Upper lobe of left lung (tissue), 4 donors: Measurements from ENCODE around the gene UBAC2.

ENCODE experiments used
- EP300 ChIP-seq, 4 donors: sonication (generic); formaldehyde crosslinking; IDR thresholded peaks; one replicate each; pipeline ENCODE4 v1.5.1; 2017; ENCODE audit warnings: antibody characterized with exemption in 4 of 4, control low read depth in 2 of 4
- POLR2A ChIP-seq, 4 donors: fragments of 450-650 bp; IDR thresholded peaks; one replicate each; pipeline ENCODE4 v1.5.1; 2016 to 2017; ENCODE audit warnings: antibody characterized with exemption in 4 of 4, mild to moderate bottlenecking in 2 of 4
- POLR2AphosphoS5 ChIP-seq, 2 donors: sonication (generic); formaldehyde crosslinking; IDR thresholded peaks; one replicate each; pipeline ENCODE4 v1.5.1; 2017; ENCODE audit warnings: antibody characterized with exemption in 2 of 2
- TF ChIP-seq, protein P1 (sequence below), 6 experiments: fragments of 450-650 bp in 4 of 6; fragments of 200-600 bp in 2 of 6; sonication (generic) in 2 of 6; IDR thresholded peaks; one replicate each; pipeline ENCODE4 v1.5.1; 2016 to 2019; ENCODE audit warnings: antibody characterized with exemption in 6 of 6

DNA sequence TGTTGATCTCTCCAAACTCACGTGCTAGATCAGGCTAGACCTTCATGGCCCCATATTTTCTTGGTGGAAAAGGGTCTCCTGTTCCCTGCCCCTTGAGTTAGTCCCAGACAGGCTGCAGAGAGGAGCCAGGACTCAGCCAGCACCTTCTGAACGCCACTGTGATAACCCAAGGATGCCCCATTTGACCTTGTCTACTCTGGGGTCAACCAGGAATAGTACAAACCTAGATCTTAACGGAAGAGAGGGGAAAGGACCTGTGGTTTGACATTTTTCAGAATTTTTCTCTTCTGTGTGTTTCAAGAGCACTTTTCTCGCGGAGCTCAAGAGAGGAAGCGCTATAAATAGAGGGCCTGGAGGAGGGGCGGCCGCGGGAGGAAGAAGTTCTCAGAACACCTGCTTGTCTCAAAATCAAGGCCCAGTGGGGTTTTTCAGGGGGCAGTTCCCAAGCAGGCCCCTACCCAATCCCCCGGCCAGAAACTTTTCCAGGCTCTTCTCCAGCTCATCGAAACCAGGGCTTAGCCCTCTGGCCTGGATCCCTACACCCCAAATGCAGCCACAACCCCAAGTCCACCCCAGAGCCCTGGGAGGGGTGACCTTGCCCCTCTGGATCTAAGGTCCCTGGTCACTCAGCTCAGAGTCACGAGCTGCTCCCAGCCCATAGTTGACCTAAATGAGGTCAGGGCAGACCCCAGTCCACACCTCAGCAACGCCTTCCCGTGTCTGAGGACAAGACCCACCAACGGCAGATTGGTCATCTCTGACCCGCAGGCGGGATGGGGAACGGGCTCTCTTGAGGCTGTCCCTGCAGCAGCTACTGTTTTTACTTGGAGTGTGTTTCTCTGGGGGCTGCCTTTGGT, 225.1 kb downstream of the UBAC2 start:
- TF ChIP-seq, protein P1, sequence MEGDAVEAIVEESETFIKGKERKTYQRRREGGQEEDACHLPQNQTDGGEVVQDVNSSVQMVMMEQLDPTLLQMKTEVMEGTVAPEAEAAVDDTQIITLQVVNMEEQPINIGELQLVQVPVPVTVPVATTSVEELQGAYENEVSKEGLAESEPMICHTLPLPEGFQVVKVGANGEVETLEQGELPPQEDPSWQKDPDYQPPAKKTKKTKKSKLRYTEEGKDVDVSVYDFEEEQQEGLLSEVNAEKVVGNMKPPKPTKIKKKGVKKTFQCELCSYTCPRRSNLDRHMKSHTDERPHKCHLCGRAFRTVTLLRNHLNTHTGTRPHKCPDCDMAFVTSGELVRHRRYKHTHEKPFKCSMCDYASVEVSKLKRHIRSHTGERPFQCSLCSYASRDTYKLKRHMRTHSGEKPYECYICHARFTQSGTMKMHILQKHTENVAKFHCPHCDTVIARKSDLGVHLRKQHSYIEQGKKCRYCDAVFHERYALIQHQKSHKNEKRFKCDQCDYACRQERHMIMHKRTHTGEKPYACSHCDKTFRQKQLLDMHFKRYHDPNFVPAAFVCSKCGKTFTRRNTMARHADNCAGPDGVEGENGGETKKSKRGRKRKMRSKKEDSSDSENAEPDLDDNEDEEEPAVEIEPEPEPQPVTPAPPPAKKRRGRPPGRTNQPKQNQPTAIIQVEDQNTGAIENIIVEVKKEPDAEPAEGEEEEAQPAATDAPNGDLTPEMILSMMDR (IDR thresholded peaks at IDR 0.05), result no peak
- TF ChIP-seq POLR2A (IDR thresholded peaks at IDR 0.05) (no peak), POLR2AphosphoS5 (IDR thresholded peaks at IDR 0.05) (no peak), EP300 (IDR thresholded peaks at IDR 0.05) (no peak)
